LNCaP clone FGC (cell line): ENCODE results near the gene RHBDL1.

Source experiments
- DNase-seq: peaks from one replicate; pipeline ENCODE4 v3.0.0-alpha.2; 2011; ENCODE audit warnings: low read depth
- H3K4me3 ChIP-seq: 2 replicates; pipeline ENCODE4 v1.5.1; 2011; ENCODE audit warnings: mild to moderate bottlenecking, low read depth, low read length, control low read depth
- CTCF ChIP-seq: IDR thresholded peaks from 2 replicates; pipeline ENCODE4 v1.5.1; 2012; ENCODE audit warnings: mild to moderate bottlenecking; ENCODE audit not compliant: control insufficient read depth, insufficient read depth; ENCODE audit errors: extremely low read depth

RHBDL1 gene

GRCh38 chr16:658679-659571 lies 16.5 kb upstream of the RHBDL1 start:
- no peak for DNase-seq
- H3K4me3 ChIP-seq: no peak overlapping the region
- TF ChIP-seq CTCF: no peak

- no peak for DNase-seq
- no peak overlapping the region for H3K4me3 ChIP-seq
- TF ChIP-seq CTCF: no peak
Measured at GRCh38 chr16:659618-660017, 15.9 kb upstream of the RHBDL1 start.

- no peak for DNase-seq
- TF ChIP-seq CTCF: no peak
- H3K4me3 ChIP-seq: no peak overlapping the region
Measured at GRCh38 chr16:660132-660458, 15.4 kb upstream of the RHBDL1 start.

- peak; percentile 71 for TF ChIP-seq CTCF
- peak overlapping the region; percentile 46 for H3K4me3 ChIP-seq
- peak; percentile 83 for DNase-seq
Measured at GRCh38 chr16:660459-661183, 14.8 kb upstream of the RHBDL1 start.

- DNase-seq: no peak
- TF ChIP-seq CTCF: no peak
- peak overlapping the region; percentile 46 for H3K4me3 ChIP-seq
Measured at GRCh38 chr16:661184-661821, 14.2 kb upstream of the RHBDL1 start.

- H3K4me3 ChIP-seq: no peak overlapping the region
- DNase-seq: no peak
- TF ChIP-seq CTCF: no peak
Measured at GRCh38 chr16:662095-662494, 13.4 kb upstream of the RHBDL1 start.
